SK-N-DZ (cell line): ENCODE measurements around the gene FGFBP3.
"Not testable (repeated sequence)": the region's sequence is repeated elsewhere in the genome, so short reads cannot be mapped to it uniquely, and the experiment has no call there.

Experiments used
- DNase-seq: peaks from one replicate; pipeline ENCODE4 v3.0.0-alpha.2; 2015; ENCODE audit warnings: low spot score

The FGFBP3 gene

GRCh38 chr10:91901784-91902677 is 7.3 kb downstream of the FGFBP3 start:
- DNase-seq: no peak

GRCh38 chr10:91897421-91897820 is 11.9 kb downstream of the FGFBP3 start:
- DNase-seq: no peak

GRCh38 chr10:91896212-91896756 is 13.0 kb downstream of the FGFBP3 start:
- DNase-seq: no peak

GRCh38 chr10:91894261-91894685 is 15.0 kb downstream of the FGFBP3 start:
- not testable (repeated sequence) for DNase-seq

- no peak for DNase-seq
Observed at GRCh38 chr10:91893051-91893450, 16.2 kb downstream of the FGFBP3 start.

GRCh38 chr10:91891125-91892001 is 17.9 kb downstream of the FGFBP3 start:
- no peak for DNase-seq

GRCh38 chr10:91887272-91888076 is 21.8 kb downstream of the FGFBP3 start:
- DNase-seq: peak; percentile 78

GRCh38 chr10:91886954-91887271 is 22.4 kb downstream of the FGFBP3 start:
- no peak for DNase-seq

GRCh38 chr10:91885362-91886079 is 23.8 kb downstream of the FGFBP3 start:
- DNase-seq: no peak

- no peak for DNase-seq
Observed at GRCh38 chr10:91884536-91884935, 24.8 kb downstream of the FGFBP3 start.

GRCh38 chr10:91883549-91884444 is 25.5 kb downstream of the FGFBP3 start:
- DNase-seq: peak; percentile 22

- peak; percentile 22 for DNase-seq
Observed at GRCh38 chr10:91880310-91880709, 29.0 kb downstream of the FGFBP3 start.

- DNase-seq: no peak
Observed at GRCh38 chr10:91879515-91880170, 29.6 kb downstream of the FGFBP3 start.

GRCh38 chr10:91875779-91876178 is 33.5 kb downstream of the FGFBP3 start:
- DNase-seq: no peak

- no peak for DNase-seq
Observed at GRCh38 chr10:91875156-91875555, 34.1 kb downstream of the FGFBP3 start.

GRCh38 chr10:91865562-91866081 is 43.7 kb downstream of the FGFBP3 start:
- DNase-seq: no peak

- DNase-seq: no peak
Observed at GRCh38 chr10:91864744-91865143, 44.5 kb downstream of the FGFBP3 start.

GRCh38 chr10:91864099-91864498 is 45.2 kb downstream of the FGFBP3 start:
- no peak for DNase-seq

- DNase-seq: no peak
Observed at GRCh38 chr10:91860885-91861284, 48.4 kb downstream of the FGFBP3 start.
